SIG-M5 treated with dmso at 0.1 percent for 504 hours (cell line): ENCODE measurements around the gene RIC3.

Experiments used
- DNase-seq: peaks from one replicate; lab custom pipeline; 2025; ENCODE audit not compliant: unreplicated experiment; lab: John Stamatoyannopoulos, UW

Gene RIC3

GRCh38 chr11:8090756-8091155, 78.1 kb downstream of the RIC3 start:
- DNase-seq: peak; percentile 32

- DNase-seq: no peak
Observed at GRCh38 chr11:8089791-8090510, 78.9 kb downstream of the RIC3 start.

- DNase-seq: no peak
Observed at GRCh38 chr11:8087756-8088155, 81.1 kb downstream of the RIC3 start.

GRCh38 chr11:8087185-8087584, 81.6 kb downstream of the RIC3 start:
- DNase-seq: no peak

GRCh38 chr11:8086571-8086970, 82.3 kb downstream of the RIC3 start:
- no peak for DNase-seq

- no peak for DNase-seq
Observed at GRCh38 chr11:8086001-8086479, 82.8 kb downstream of the RIC3 start.

- DNase-seq: no peak
Observed at GRCh38 chr11:8085011-8085645, 83.7 kb downstream of the RIC3 start.

GRCh38 chr11:8084352-8084751, 84.5 kb downstream of the RIC3 start:
- no peak for DNase-seq

GRCh38 chr11:8083871-8084281, 84.9 kb downstream of the RIC3 start:
- no peak for DNase-seq

GRCh38 chr11:8083088-8083395, 85.8 kb downstream of the RIC3 start:
- DNase-seq: no peak

GRCh38 chr11:8082391-8083087, 86.3 kb downstream of the RIC3 start:
- no peak for DNase-seq

- no peak for DNase-seq
Observed at GRCh38 chr11:8081591-8082250, 87.1 kb downstream of the RIC3 start.

- DNase-seq: no peak
Observed at GRCh38 chr11:8080674-8081590, 87.9 kb downstream of the RIC3 start, which contains the start of gene TUB. TSS of gene TUB (plus strand) at chr11:8081211. CDS start at chr11:8081511, 300 bp downstream.

- DNase-seq: no peak
Observed at GRCh38 chr11:8080069-8080670, 88.7 kb downstream of the RIC3 start.

GRCh38 chr11:8079111-8079675, 89.6 kb downstream of the RIC3 start:
- no peak for DNase-seq

- no peak for DNase-seq
Observed at GRCh38 chr11:8075119-8075726, 93.6 kb downstream of the RIC3 start.

- no peak for DNase-seq
Observed at GRCh38 chr11:8071616-8072581, 96.9 kb downstream of the RIC3 start.

- DNase-seq: peak; percentile 8
Observed at GRCh38 chr11:8070417-8071115, 98.3 kb downstream of the RIC3 start.
